Body of pancreas (tissue), 4 donors: Measurements from ENCODE around the gene MYLK3. TPM values are rescaled to one million over a fixed set of nuclear protein-coding genes. Genes with fewer than 3 reads are reported as not detected.

Experiments used
- ATAC-seq: fragments of 150-250 bp; one replicate; pipeline ENCODE4 v1.9.1; 2016
- DNase-seq, 4 donors: peaks; one replicate each; pipeline ENCODE4 v3.0.0-alpha.2; 2019
- H3K27ac ChIP-seq, 4 donors: fragments of 200-600 bp; sonication (generic); 1 replicate in 3 of 4; 2 replicates in 1 of 4; pipeline versions ENCODE4 v1.5.1 to v1.6.1; 2016 to 2019; ENCODE audit warnings: mild to moderate bottlenecking in 1 of 4, mixed read lengths in 1 of 4, moderate library complexity in 1 of 4
- H3K27me3 ChIP-seq, 2 donors: fragments of 200-600 bp; sonication (generic); one replicate each; pipeline ENCODE4 v1.6.0; 2016; ENCODE audit warnings: mild to moderate bottlenecking in 1 of 2
- H3K36me3 ChIP-seq, 2 donors: fragments of 200-600 bp; sonication (generic); replicated peaks in 1 of 2; 2 replicates each; pipeline ENCODE4 v1.5.1; 2016; ENCODE audit warnings: low read depth in 2 of 2; ENCODE audit not compliant: insufficient read depth in 1 of 2
- H3K4me1 ChIP-seq: fragments of 200-600 bp; sonication (generic); one replicate; pipeline ENCODE4 v1.6.0; 2016
- H3K4me3 ChIP-seq, 2 donors: fragments of 200-600 bp; sonication (generic); 1 replicate in 1 of 2; 2 replicates in 1 of 2; pipeline ENCODE4 v1.5.1; 2016 to 2019
- H3K9me3 ChIP-seq, 3 donors: fragments of 200-600 bp; sonication (generic); 1 replicate in 2 of 3; 2 replicates in 1 of 3; pipeline ENCODE4 v1.5.1; 2016
- POLR2A ChIP-seq, 3 donors: fragments of 450-650 bp; IDR thresholded peaks; one replicate each; pipeline ENCODE4 v1.6.1; 2016; ENCODE audit warnings: antibody characterized with exemption in 3 of 3, mild to moderate bottlenecking in 2 of 3
- WGBS, 2 donors: methylation state at CpG; one replicate each; pipeline ENCODE4 v1.1.5; 2017; 5-methylcytosine and 5-hydroxymethylcytosine counted together
- intact Hi-C: fragments of 100-400 bp; cut with DNase I; formaldehyde crosslinking; loops from one replicate; pipeline ENCODE4 v1.15.1; 2023
- total RNA-seq, 2 donors: library from RNA; depleted of rRNA; stranded (reverse); fragments of >200 nt; gene quantifications; one replicate each; pipeline ENCODE4 v1.1.0, GENCODE V29; 2016
- TF ChIP-seq, protein P1 (sequence below), 7 experiments: fragments of 450-650 bp in 4 of 7; fragments of 200-600 bp in 3 of 7; sonication (generic) in 3 of 7; IDR thresholded peaks; one replicate each; pipeline ENCODE4 v1.5.1; 2016 to 2019; ENCODE audit warnings: antibody characterized with exemption in 7 of 7

Gene MYLK3
- under 1 TPM in 1 of 2 donors, not detected in 1; 0.26 TPM for total RNA-seq

DNA sequence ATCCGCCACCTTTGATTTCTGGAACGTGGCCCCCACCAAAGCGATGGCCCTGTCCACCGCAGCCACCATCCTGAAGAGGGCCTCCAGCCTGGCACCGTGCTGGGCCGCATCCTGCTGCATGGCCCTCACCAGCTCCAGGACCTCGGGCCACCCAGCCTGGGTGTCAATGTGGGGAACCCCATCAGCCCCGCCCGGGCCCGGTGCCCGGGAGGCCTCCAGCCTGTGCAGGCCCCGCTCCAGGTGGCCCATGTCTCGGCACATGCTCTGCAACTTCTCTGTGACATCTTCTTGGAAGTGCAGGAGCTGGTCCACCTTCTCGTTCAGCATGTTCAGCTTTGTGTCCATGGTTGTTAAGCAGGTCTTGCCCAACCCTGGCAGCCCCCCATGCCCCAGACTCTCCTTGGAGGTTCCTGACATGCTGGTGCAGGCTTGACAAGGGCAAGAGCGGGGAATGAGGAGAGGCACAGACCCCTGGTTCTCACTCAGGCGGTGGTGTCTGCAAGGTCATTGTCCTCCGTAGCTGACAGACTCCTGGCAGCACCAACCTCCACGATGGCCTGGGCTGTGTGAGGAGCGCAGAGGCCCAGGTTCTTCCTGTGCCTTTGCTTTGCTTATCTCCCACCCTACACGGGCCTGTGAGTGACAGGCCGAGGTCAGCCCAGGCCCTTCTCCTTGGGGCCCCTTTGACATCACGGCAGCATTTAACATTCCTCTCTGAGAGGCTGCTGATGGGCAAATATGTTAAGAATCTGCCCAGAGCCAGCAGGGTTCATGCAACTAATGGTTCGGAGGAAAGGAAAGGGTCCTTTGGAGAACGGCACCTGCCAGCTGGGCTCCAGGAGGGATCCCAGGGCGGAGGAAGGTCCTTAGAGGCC is at the start of gene MYLK3:
Gene MYLK3 (minus strand): TSS at position 568 of the 875 bp plus-strand sequence. CDS start 151 bp downstream, at position 417.
- Histone ChIP-seq H3K4me1 (no peaks in the 10 kb centered on the region), H3K4me3 (no peak within 1 kb of the TSS), H3K36me3 (no peaks in the 10 kb centered on the region), H3K9me3 (no peaks in the 10 kb centered on the region), H3K27me3 (no peaks in the 10 kb centered on the region), H3K27ac (no peak within 1 kb of the TSS)
- TF ChIP-seq, protein P1, sequence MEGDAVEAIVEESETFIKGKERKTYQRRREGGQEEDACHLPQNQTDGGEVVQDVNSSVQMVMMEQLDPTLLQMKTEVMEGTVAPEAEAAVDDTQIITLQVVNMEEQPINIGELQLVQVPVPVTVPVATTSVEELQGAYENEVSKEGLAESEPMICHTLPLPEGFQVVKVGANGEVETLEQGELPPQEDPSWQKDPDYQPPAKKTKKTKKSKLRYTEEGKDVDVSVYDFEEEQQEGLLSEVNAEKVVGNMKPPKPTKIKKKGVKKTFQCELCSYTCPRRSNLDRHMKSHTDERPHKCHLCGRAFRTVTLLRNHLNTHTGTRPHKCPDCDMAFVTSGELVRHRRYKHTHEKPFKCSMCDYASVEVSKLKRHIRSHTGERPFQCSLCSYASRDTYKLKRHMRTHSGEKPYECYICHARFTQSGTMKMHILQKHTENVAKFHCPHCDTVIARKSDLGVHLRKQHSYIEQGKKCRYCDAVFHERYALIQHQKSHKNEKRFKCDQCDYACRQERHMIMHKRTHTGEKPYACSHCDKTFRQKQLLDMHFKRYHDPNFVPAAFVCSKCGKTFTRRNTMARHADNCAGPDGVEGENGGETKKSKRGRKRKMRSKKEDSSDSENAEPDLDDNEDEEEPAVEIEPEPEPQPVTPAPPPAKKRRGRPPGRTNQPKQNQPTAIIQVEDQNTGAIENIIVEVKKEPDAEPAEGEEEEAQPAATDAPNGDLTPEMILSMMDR (IDR thresholded peaks at IDR 0.05) = no peak
- no peak for TF ChIP-seq POLR2A (IDR thresholded peaks at IDR 0.05)
- no peak for ATAC-seq
- WGBS, 2 donors = 76 to 85% methylated on average over 13 to 24 of the region's 25 CpGs
- DNase-seq = no peak
- intact Hi-C loops = no loop called here

DNA sequence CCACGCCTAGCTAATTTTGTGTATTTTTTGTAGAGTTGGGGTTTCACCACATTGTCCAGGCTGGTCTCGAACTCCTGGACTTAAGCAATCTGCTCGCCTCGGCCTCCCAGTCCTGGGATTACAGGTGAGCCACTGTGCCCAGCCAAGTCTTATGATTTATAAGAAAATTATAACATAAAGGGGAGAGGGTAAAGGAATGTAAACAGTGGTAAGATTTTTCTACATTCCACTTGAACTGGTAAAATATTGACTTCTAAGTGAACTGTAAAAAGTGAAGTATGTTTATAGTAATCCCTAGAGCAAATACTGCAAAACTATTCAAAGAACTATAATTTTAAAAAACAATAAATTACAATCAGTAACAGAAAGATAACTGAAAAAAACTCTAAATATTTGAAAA is 49.4 kb upstream of the MYLK3 start:
- ATAC-seq (no peak), DNase-seq (no peak)
- H3K9me3 ChIP-seq = no peaks in the 10 kb centered on the region
- H3K36me3 ChIP-seq = no peaks in the 10 kb centered on the region
- H3K4me3 ChIP-seq = no peak overlapping the region
- TF ChIP-seq, protein P1 (IDR thresholded peaks at IDR 0.05) = no peak
- no peak for TF ChIP-seq POLR2A (IDR thresholded peaks at IDR 0.05)
- H3K27ac ChIP-seq = no peak overlapping the region
- H3K27me3 ChIP-seq = no peaks in the 10 kb centered on the region
- intact Hi-C loops = no loop called here
- no peaks in the 10 kb centered on the region for H3K4me1 ChIP-seq
- 95 to 100% methylated on average over 4 of the region's 4 CpGs for WGBS, 2 donors

DNA sequence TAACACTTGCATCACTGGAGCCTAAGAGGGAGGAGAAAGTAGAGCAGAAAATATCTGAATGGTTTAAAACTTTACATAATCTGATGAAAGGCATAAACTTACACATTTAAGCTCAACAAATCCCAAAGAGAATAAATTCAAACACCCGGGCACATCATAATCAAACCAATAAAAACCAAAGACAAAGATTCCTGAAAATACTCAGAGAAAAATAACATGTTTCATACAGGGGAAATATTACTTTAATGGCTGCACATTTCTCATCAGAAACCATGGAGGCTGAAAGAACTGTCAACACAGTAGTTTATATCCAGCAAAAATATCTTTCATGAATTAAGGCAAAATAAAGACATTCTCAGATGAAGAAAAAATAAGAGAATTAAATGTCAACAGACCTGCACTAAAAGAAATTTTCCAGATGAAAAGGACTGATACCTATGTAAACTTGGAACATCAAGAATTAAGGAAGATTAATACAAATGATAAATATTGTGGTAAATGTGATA is 48.7 kb upstream of the MYLK3 start:
- Histone ChIP-seq H3K27me3 (no peaks in the 10 kb centered on the region), H3K4me1 (no peaks in the 10 kb centered on the region), H3K9me3 (no peaks in the 10 kb centered on the region), H3K27ac (no peak overlapping the region), H3K36me3 (no peaks in the 10 kb centered on the region), H3K4me3 (no peak overlapping the region)
- TF ChIP-seq, protein P1 (IDR thresholded peaks at IDR 0.05) = no peak
- TF ChIP-seq POLR2A (IDR thresholded peaks at IDR 0.05) = no peak
- 89 to 94% methylated on average over 1 of the region's 1 CpG for WGBS, 2 donors
- DNase-seq = no peak
- ATAC-seq = no peak
- intact Hi-C loops = no loop called here

DNA sequence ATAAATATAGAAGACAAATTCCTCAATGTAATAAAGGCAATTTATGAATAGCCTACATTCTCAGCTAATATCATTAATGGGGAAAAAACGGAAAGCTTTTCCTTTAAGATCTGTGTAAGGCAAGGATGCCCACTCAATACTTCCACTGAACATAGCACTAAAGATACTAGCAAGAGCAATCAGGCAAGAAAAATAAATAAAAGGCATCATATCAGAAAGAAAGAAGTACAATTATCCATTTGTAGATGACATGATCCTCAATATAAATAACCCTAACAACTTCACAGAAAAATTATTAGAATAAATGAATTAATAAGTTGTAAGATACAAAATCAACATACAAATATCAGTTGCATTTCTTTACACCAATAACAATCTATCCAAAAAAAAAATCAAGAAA is 45.7 kb upstream of the MYLK3 start:
- Histone ChIP-seq H3K27ac (no peak overlapping the region), H3K4me1 (peaks cover 6% of the 10 kb centered on the region), H3K27me3 (no peaks in the 10 kb centered on the region), H3K4me3 (no peak overlapping the region), H3K9me3 (no peaks in the 10 kb centered on the region), H3K36me3 (no peaks in the 10 kb centered on the region)
- DNase-seq (no peak), ATAC-seq (no peak)
- intact Hi-C loops = no loop called here
- 90 to 98% methylated on average over 1 of the region's 1 CpG for WGBS, 2 donors
- TF ChIP-seq POLR2A (IDR thresholded peaks at IDR 0.05) = no peak
- TF ChIP-seq, protein P1 (IDR thresholded peaks at IDR 0.05) = no peak
